ENCODE data around the gene RNPEP. TPM values are rescaled to one million over a fixed set of nuclear protein-coding genes. Genes with fewer than 3 reads are reported as not detected.

The RNPEP gene
- total and polyA plus RNA-seq, 2 of the 8 experiments (the other 6 are each of a cell fraction or from before 2014, with no cell fraction given) = 34.1 to 51.1 TPM

DNA sequence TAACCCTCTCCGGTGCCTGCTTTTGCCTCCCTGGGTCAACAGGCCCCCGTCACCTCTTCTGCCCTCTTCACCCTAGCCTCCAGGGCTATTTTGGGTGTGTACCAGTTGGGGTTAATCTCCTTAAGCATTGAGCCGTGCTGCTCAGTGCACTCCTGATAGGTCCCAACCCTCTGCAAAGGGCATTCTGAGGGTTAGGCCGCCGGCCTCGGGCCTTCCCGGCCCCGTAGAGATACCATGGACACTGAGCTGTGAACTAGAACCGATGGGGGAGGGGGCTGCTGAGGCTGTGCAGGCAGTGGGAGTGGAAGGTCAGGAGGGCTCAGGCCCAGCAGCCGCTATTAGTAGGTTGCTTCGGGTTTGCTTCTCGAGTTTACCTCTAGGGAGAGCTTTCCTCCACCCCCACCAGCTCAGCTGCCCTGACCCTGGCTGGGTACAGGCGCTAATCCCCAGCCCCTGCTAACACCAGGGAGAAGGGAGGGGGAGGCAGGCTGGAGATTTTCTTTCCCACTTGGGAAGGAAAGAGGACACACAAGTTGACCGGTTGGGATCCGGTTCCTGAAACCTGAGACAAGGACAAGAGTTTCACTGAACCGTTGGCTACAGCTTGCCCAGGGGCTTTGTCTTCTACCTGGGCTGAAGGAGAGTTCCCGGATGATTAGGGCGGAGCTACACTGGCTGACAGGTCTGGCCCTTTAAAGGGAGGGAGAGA is 40.9 kb upstream of the RNPEP start:
- Histone ChIP-seq H3K4me3 (ENCODE audit: extremely low read depth in 1 of 4, insufficient read depth in 2 of 4, low read depth in 3 of 4, low read length in 4 of 4) (peak overlapping the region; percentile 6 to 53 (median 22); a peak in 6 of 8 replicates), H2AFZ (ENCODE audit: low read length) (peak overlapping the region; percentile 63; the same call in 1 of the 2 replicates), H3K9me3 (ENCODE audit: insufficient read depth in 2 of 2, low read depth in 1 of 2, low read length in 1 of 2) (no peaks in the 10 kb centered on the region), H2BK120ac (replicated peaks; ENCODE audit: low read depth, low read length) (peak overlapping the region; percentile 89), H3K27ac (ENCODE audit: low read depth, low read length) (peak overlapping the region; percentile 87), H3K36me3 (ENCODE audit: control insufficient read depth in 2 of 4, insufficient read depth in 4 of 4, low read length in 3 of 4) (no peaks in the 10 kb centered on the region; a peak in 1 of 8 replicates), H4K8ac (ENCODE audit: extremely low read depth, insufficient read depth, low read length) (peak overlapping the region; percentile 90; the same call in 1 of the 2 replicates), H3K9ac (replicated peaks in 1 of 4; ENCODE audit: extremely low read depth in 1 of 4, low read depth in 3 of 4, low read length in 3 of 4) (peak overlapping the region in 3 of 4 experiments; percentile 2 to 74 (median 72); a peak in 5 of 7 replicates), H3K4me2 (ENCODE audit: insufficient read depth in 1 of 2, low read depth in 2 of 2, low read length in 2 of 2) (peak overlapping the region; percentile 71 to 74), H3K79me1 (ENCODE audit: low read depth, low read length) (no peaks in the 10 kb centered on the region), H3K14ac (ENCODE audit: insufficient read length) (no peak overlapping the region), H3K4me1 (replicated peaks in 1 of 4; ENCODE audit: control insufficient read depth in 3 of 4, insufficient read depth in 4 of 4, low read length in 3 of 4) (peaks cover 7 to 19% (median 10%) of the 10 kb centered on the region in 4 experiments), H4K5ac (ENCODE audit: insufficient read length, low read depth, low read length) (peak overlapping the region; percentile 86), H2BK15ac (ENCODE audit: low read length) (peak overlapping the region; percentile 92; the same call in 1 of the 2 replicates), H3K23ac (ENCODE audit: insufficient read length) (no peak overlapping the region), H2BK20ac (ENCODE audit: low read length) (0 out of 2 replicates have a peak overlapping the region, but pooled peaks have one; percentile 9), H4K20me1 (replicated peaks in 1 of 2; ENCODE audit: control insufficient read depth in 1 of 2, insufficient read depth in 2 of 2, low read length in 2 of 2) (no peaks in the 10 kb centered on the region), H3K27me3 (replicated peaks in 1 of 4; ENCODE audit: control insufficient read depth in 3 of 4, extremely low read depth in 1 of 4, insufficient read depth in 3 of 4, low read length in 3 of 4) (peaks cover 0 to under 1% (median under 1%) of the 10 kb centered on the region in 4 experiments; a peak in 3 of 7 replicates), H2BK12ac (ENCODE audit: low read depth, low read length) (peak overlapping the region; percentile 88; the same call in 1 of the 2 replicates), H3K18ac (ENCODE audit: extremely low read depth, low read length) (peak overlapping the region; percentile 91), H2BK5ac (ENCODE audit: low read depth, low read length) (peak overlapping the region; percentile 98), H2AK5ac (ENCODE audit: low read depth, low read length) (no peak overlapping the region), H3K4ac (replicated peaks; ENCODE audit: insufficient read length, low read depth, low read length) (peak overlapping the region; percentile 63), H3K56ac (replicated peaks; ENCODE audit: insufficient read length, low read depth, low read length) (peak overlapping the region; percentile 5), H4K91ac (replicated peaks; ENCODE audit: insufficient read length, low read length) (peak overlapping the region; percentile 70), H3K23me2 (ENCODE audit: low read depth, low read length) (peaks cover 6% of the 10 kb centered on the region), H3K79me2 (ENCODE audit: control insufficient read depth in 1 of 2, insufficient read depth in 2 of 2, low read length in 2 of 2) (no peaks in the 10 kb centered on the region)
- 13% methylated on average over 18 of the region's 18 CpGs; no CpG with 5 or more reads in 1 of the 2 experiments for WGBS, 2 experiments (ENCODE audit: extremely low coverage in 1 of 2, insufficient coverage in 1 of 2, insufficient read length in 1 of 2, insufficient replicate concordance in 2 of 2, low coverage in 1 of 2, low lambda C conversion rate in 2 of 2, missing lambda C conversion rate in 1 of 2)
- ChIA-PET POLR2A (ENCODE audit: partially characterized antibody) (interaction anchor here (0.6 to 2.0 kb wide), 12 partner anchors 11 to 60 kb away, joined by 3 to 15 read pairs (median 4); partner anchors contain the start of gene TIMM17A), CTCF (ENCODE audit: partially characterized antibody) (interaction anchor here (0.6 to 8.4 kb wide), 7 partner anchors 9 to 177 kb away, joined by 3 to 145 read pairs (median 6); no protein-coding TSS in a partner anchor)
- DNase-seq (ENCODE audit: low read depth in 1 of 2, low spot score in 2 of 2) (peak; percentile 77 to 83), FAIRE-seq (peak; percentile 100)
- TF ChIP-seq TBP (IDR thresholded peaks at IDR 0.05; ENCODE audit: low read depth, low read length) (peak; percentile 71), YY1 (IDR thresholded peaks at IDR 0.05; ENCODE audit: low read depth, low read length) (no peak), CREB1 (IDR thresholded peaks at IDR 0.05) (no peak; the same call in 1 of the 2 replicates), KDM4A (IDR thresholded peaks at IDR 0.05; ENCODE audit: low read depth, low read length, severe bottlenecking) (no peak), SIRT6 (IDR thresholded peaks at IDR 0.05; ENCODE audit: low read length) (no peak), HDAC2 (IDR thresholded peaks at IDR 0.05; ENCODE audit: borderline replicate concordance in 1 of 2, low read depth in 2 of 2, low read length in 2 of 2) (no peak), SIX5 (IDR thresholded peaks at IDR 0.05; ENCODE audit: low read depth, low read length) (0 out of 2 replicates have a peak, but pooled peaks have one; percentile 8), TEAD4 (IDR thresholded peaks at IDR 0.05; ENCODE audit: low read depth, low read length) (no peak; the same call in 1 of the 2 replicates), CHD2 (IDR thresholded peaks at IDR 0.05; ENCODE audit: low read length) (no peak), SP2 (IDR thresholded peaks at IDR 0.05; ENCODE audit: low read length) (no peak), MAFK (IDR thresholded peaks at IDR 0.05; ENCODE audit: low read depth, low read length) (no peak)
- TF ChIP-seq, protein P1, sequence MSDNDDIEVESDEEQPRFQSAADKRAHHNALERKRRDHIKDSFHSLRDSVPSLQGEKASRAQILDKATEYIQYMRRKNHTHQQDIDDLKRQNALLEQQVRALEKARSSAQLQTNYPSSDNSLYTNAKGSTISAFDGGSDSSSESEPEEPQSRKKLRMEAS (IDR thresholded peaks at IDR 0.05) = no peak
